Fibroblast of lung (primary cell): ENCODE data around the gene SORT1. TPM values are rescaled to one million over a fixed set of nuclear protein-coding genes. Genes with fewer than 3 reads are reported as not detected.

Experiments
- DNase-seq, 2 donors: peaks; one replicate each; pipeline versions ENCODE4 v3.0.0 to v3.0.0-alpha.2; 2010; ENCODE audit warnings: low read depth in 2 of 2
- H2AFZ ChIP-seq: 2 replicates; pipeline ENCODE4 v1.5.1; 2012; ENCODE audit warnings: low read length, control low read depth, inconsistent platforms
- H3K27ac ChIP-seq: 2 replicates; pipeline ENCODE4 v1.5.1; 2011; ENCODE audit warnings: low read length, control low read depth; ENCODE audit not compliant: insufficient read depth
- H3K27me3 ChIP-seq: 2 replicates; pipeline ENCODE4 v1.5.1; 2011; ENCODE audit warnings: mild to moderate bottlenecking, low read length; ENCODE audit not compliant: control insufficient read depth, insufficient read depth
- H3K36me3 ChIP-seq: 2 replicates; pipeline ENCODE4 v1.5.1; 2011; ENCODE audit warnings: low read length; ENCODE audit not compliant: control insufficient read depth, insufficient read depth
- H3K4me1 ChIP-seq: 2 replicates; pipeline ENCODE4 v1.5.1; 2011; ENCODE audit warnings: low read length; ENCODE audit not compliant: control insufficient read depth, insufficient read depth; ENCODE audit errors: extremely low read depth
- H3K4me2 ChIP-seq: 2 replicates; pipeline ENCODE4 v1.5.1; 2011; ENCODE audit warnings: low read length, control low read depth; ENCODE audit not compliant: insufficient read depth; ENCODE audit errors: extremely low read depth
- H3K4me3 ChIP-seq, 4 experiments: fragments of 200-600 bp in 1 of 4; sonication (generic) in 1 of 4; replicated peaks in 1 of 4; 2 replicates each; pipeline ENCODE4 v1.5.1; 2011 to 2016; ENCODE audit warnings: low read length in 4 of 4, low read depth in 3 of 4, mild to moderate bottlenecking in 3 of 4, control low read depth in 2 of 4, inconsistent platforms in 1 of 4, mixed read lengths in 1 of 4; ENCODE audit not compliant: insufficient read depth in 1 of 4; ENCODE audit errors: control extremely low read depth in 1 of 4
- H3K79me2 ChIP-seq: 2 replicates; pipeline ENCODE4 v1.5.1; 2012; ENCODE audit warnings: mild to moderate bottlenecking, low read length, inconsistent platforms; ENCODE audit not compliant: control insufficient read depth, insufficient read depth
- H3K9ac ChIP-seq: 2 replicates; pipeline ENCODE4 v1.5.1; 2011; ENCODE audit warnings: mild to moderate bottlenecking, low read length, control low read depth; ENCODE audit not compliant: insufficient read depth
- H3K9me3 ChIP-seq: 2 replicates; pipeline ENCODE4 v1.5.1; 2012; ENCODE audit warnings: low read depth, low read length; ENCODE audit not compliant: control insufficient read depth, insufficient read depth
- H4K20me1 ChIP-seq: 2 replicates; pipeline ENCODE4 v1.5.1; 2011; ENCODE audit warnings: low read length; ENCODE audit not compliant: control insufficient read depth, insufficient read depth; ENCODE audit errors: extremely low read depth
- CTCF ChIP-seq, 2 donors: IDR thresholded peaks in 1 of 2; conservative IDR thresholded peaks in 1 of 2; 1 replicate in 1 of 2; 2 replicates in 1 of 2; pipeline ENCODE4 v1.5.1; 2011 to 2012; ENCODE audit warnings: low read length in 2 of 2, control low read depth in 1 of 2, inconsistent platforms in 1 of 2, low read depth in 1 of 2, mild to moderate bottlenecking in 1 of 2
- EZH2 ChIP-seq: IDR thresholded peaks from 2 replicates; pipeline ENCODE4 v1.5.1; 2012; ENCODE audit warnings: low read length, control low read depth, mild to moderate bottlenecking; ENCODE audit errors: missing control alignments
- polyA plus RNA-seq, 2 donors: library from polyadenylated mRNA; depleted of rRNA in 1 of 2; stranded (reverse) in 1 of 2; unstranded in 1 of 2; fragments of >200 nt; gene quantifications; 2 replicates each; pipeline ENCODE4 v1.2.1, GENCODE V29; 2011 to 2012; ENCODE audit warnings: missing spikeins in 1 of 2
- total RNA-seq: library from RNA; depleted of rRNA; stranded (reverse); fragments of >200 nt; gene quantifications from 2 replicates; pipeline ENCODE4 v1.2.1, GENCODE V29; 2014

The SORT1 gene
- total and polyA plus RNA-seq, 2 donors (not counting 1 experiment from before 2014, with no cell fraction given): 27.5 to 37.5 TPM

GRCh38 chr1:109277434-109278204 is 120.1 kb downstream of the SORT1 start:
- no peak overlapping the region for H3K27ac ChIP-seq
- H3K9ac ChIP-seq: no peak overlapping the region
- DNase-seq: peak; percentile 52 to 72
- H3K36me3 ChIP-seq: no peaks in the 10 kb centered on the region
- H3K4me1 ChIP-seq: peaks cover 10% of the 10 kb centered on the region
- no peaks in the 10 kb centered on the region for H3K27me3 ChIP-seq
- H2AFZ ChIP-seq: peak overlapping the region; percentile 30
- TF ChIP-seq CTCF (conservative IDR thresholded peaks at IDR 0.05 in 1 of 2, IDR thresholded peaks at IDR 0.05 in 1 of 2; ENCODE audit: low read depth in 1 of 2, low read length in 2 of 2) (peak; percentile 91 to 94), EZH2 (no peak)
- H3K4me2 ChIP-seq: no peak overlapping the region
- H3K79me2 ChIP-seq: peaks cover 19% of the 10 kb centered on the region
- H3K9me3 ChIP-seq: no peaks in the 10 kb centered on the region
- H4K20me1 ChIP-seq: no peaks in the 10 kb centered on the region
- no peak overlapping the region for H3K4me3 ChIP-seq

GRCh38 chr1:109275706-109276345 is 121.9 kb downstream of the SORT1 start:
- Histone ChIP-seq H3K27ac (no peak overlapping the region), H4K20me1 (no peaks in the 10 kb centered on the region), H3K36me3 (no peaks in the 10 kb centered on the region), H3K4me2 (no peak overlapping the region), H3K27me3 (no peaks in the 10 kb centered on the region), H3K9ac (no peak overlapping the region), H2AFZ (no peak overlapping the region), H3K4me1 (peaks cover 8% of the 10 kb centered on the region), H3K4me3 (no peak overlapping the region), H3K79me2 (peaks cover 1% of the 10 kb centered on the region), H3K9me3 (no peaks in the 10 kb centered on the region)
- peak in 1 of 2 donors; percentile 85 for DNase-seq
- no peak for TF ChIP-seq EZH2
- TF ChIP-seq CTCF (conservative IDR thresholded peaks at IDR 0.05 in 1 of 2, IDR thresholded peaks at IDR 0.05 in 1 of 2; ENCODE audit: low read depth in 1 of 2, low read length in 2 of 2): no peak
